NCI-H526 (cell line): ENCODE data around the gene CCDC38.
A peak's percentile ranks its signal among the peaks of the same experiment; 100 is the strongest.
"Not testable (repeated sequence)": the region's sequence is repeated elsewhere in the genome, so short reads cannot be mapped to it uniquely, and the experiment has no call there.

ENCODE experiments used
- DNase-seq, 2 experiments: peaks; one replicate each; lab custom pipeline; 2025; lab: John Stamatoyannopoulos, UW

Gene CCDC38

GRCh38 chr12:95882873-95883272 is 59.5 kb downstream of the CCDC38 start:
- DNase-seq: no peak

GRCh38 chr12:95882080-95882479 is 60.3 kb downstream of the CCDC38 start:
- no peak for DNase-seq

- no peak for DNase-seq
These were observed 61.0 kb downstream of the CCDC38 start for GRCh38 chr12:95881331-95881955.

GRCh38 chr12:95880895-95881294 is 61.5 kb downstream of the CCDC38 start:
- no peak for DNase-seq

GRCh38 chr12:95877622-95878021 is 64.8 kb downstream of the CCDC38 start:
- no peak for DNase-seq

- no peak for DNase-seq
These were observed 68.0 kb downstream of the CCDC38 start for GRCh38 chr12:95874452-95874851.

GRCh38 chr12:95870897-95871296 is 71.5 kb downstream of the CCDC38 start:
- DNase-seq: no peak

- DNase-seq: no peak
These were observed 79.1 kb downstream of the CCDC38 start for GRCh38 chr12:95863337-95863736.

GRCh38 chr12:95862038-95862437 is 80.4 kb downstream of the CCDC38 start:
- DNase-seq: no peak

GRCh38 chr12:95859947-95860850 is 82.2 kb downstream of the CCDC38 start:
- DNase-seq: peak in 1 of 2 experiments; percentile 14

GRCh38 chr12:95859344-95859816 is 83.0 kb downstream of the CCDC38 start:
- peak; percentile 22 to 41 for DNase-seq

GRCh38 chr12:95858451-95859343 is 83.7 kb downstream of the CCDC38 start, which contains the start of gene SNRPF:
Gene SNRPF, plus strand, starts transcription at chr12:95858952. Its CDS starts 122 bp downstream, at chr12:95859074.
- peak; percentile 96 to 98 for DNase-seq

GRCh38 chr12:95857799-95858198 is 84.6 kb downstream of the CCDC38 start:
- DNase-seq: no peak

- no peak for DNase-seq
These were observed 85.3 kb downstream of the CCDC38 start for GRCh38 chr12:95857156-95857555.

- DNase-seq: no peak
These were observed 90.3 kb downstream of the CCDC38 start for GRCh38 chr12:95852133-95852532.

- DNase-seq: no peak
These were observed 90.8 kb downstream of the CCDC38 start for GRCh38 chr12:95851606-95852005.

- peak in 1 of 2 experiments; percentile 44 for DNase-seq
These were observed 93.6 kb downstream of the CCDC38 start for GRCh38 chr12:95848575-95849388.

- not testable (repeated sequence) for DNase-seq
These were observed 100.0 kb downstream of the CCDC38 start for GRCh38 chr12:95842426-95842825.

- no peak for DNase-seq
These were observed 104.3 kb downstream of the CCDC38 start for GRCh38 chr12:95838125-95838524.

- no peak for DNase-seq
These were observed 105.0 kb downstream of the CCDC38 start for GRCh38 chr12:95837240-95838038.
